B cell (primary cell): ENCODE data around the gene ZER1.

Experiments
- EZH2 ChIP-seq: IDR thresholded peaks from 2 replicates; pipeline ENCODE4 v1.6.1; 2012; ENCODE audit warnings: borderline replicate concordance, low read depth, mild to moderate bottlenecking, moderate library complexity, low read length; ENCODE audit not compliant: insufficient read depth, poor library complexity, severe bottlenecking
- TF ChIP-seq, protein P1 (sequence below): fragments of 200-600 bp; IDR thresholded peaks from one replicate; pipeline ENCODE4 v1.8.0; 2022; ENCODE audit warnings: antibody characterized with exemption, mild to moderate bottlenecking

DNA sequence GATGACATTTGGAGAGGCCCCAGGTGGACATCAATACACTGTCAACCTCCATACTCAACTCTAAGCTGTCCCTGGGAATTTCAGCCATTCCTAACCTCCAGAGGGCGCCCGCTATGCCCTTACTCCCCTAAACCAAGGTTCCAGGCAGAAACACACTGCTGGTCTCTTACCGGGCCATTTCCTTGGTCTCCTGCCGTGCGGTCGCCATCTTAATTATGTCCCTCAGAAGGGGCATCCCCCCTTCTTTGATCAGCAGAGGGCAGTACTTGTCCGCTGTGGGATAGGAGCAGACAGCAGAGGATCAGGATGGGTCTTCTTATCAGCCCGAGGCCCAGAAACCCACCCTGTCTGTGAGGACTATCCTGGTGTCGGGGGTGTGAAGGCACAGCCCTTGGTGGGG lies 38.5 kb downstream of the ZER1 start:
- TF ChIP-seq, protein P1, sequence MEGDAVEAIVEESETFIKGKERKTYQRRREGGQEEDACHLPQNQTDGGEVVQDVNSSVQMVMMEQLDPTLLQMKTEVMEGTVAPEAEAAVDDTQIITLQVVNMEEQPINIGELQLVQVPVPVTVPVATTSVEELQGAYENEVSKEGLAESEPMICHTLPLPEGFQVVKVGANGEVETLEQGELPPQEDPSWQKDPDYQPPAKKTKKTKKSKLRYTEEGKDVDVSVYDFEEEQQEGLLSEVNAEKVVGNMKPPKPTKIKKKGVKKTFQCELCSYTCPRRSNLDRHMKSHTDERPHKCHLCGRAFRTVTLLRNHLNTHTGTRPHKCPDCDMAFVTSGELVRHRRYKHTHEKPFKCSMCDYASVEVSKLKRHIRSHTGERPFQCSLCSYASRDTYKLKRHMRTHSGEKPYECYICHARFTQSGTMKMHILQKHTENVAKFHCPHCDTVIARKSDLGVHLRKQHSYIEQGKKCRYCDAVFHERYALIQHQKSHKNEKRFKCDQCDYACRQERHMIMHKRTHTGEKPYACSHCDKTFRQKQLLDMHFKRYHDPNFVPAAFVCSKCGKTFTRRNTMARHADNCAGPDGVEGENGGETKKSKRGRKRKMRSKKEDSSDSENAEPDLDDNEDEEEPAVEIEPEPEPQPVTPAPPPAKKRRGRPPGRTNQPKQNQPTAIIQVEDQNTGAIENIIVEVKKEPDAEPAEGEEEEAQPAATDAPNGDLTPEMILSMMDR = peak; percentile 17
- TF ChIP-seq EZH2 = no peak
